ENCODE data around the gene ZNF485.
"Not testable (repeated sequence)": the region's sequence is repeated elsewhere in the genome, so short reads cannot be mapped to it uniquely, and the experiment has no call there.

The ZNF485 gene

DNA sequence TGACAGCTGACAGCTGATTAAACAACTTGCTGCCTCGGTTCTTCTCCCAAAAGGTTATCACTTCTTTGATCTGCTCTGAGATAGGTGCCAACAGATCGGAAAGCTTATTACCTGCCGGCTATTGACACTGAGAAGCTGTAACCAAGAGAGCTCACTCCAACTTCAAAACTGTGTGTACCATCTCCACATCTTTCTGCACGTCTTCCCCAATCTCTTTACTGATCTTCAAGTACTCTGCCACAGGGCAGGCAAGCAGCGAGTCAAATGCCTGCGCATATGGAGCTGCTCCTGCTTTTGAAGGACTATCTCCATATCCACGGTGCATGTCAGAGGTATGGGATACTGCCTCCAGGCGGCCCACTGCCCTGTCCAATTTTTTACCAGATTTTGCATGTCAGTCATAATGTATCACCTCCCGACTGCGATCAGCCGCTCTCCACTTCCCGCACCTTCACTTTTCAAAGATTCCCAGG is 352 bp upstream of the ZNF485 start:
- DNase-seq (ENCODE audit: low read depth) = no peak

DNA sequence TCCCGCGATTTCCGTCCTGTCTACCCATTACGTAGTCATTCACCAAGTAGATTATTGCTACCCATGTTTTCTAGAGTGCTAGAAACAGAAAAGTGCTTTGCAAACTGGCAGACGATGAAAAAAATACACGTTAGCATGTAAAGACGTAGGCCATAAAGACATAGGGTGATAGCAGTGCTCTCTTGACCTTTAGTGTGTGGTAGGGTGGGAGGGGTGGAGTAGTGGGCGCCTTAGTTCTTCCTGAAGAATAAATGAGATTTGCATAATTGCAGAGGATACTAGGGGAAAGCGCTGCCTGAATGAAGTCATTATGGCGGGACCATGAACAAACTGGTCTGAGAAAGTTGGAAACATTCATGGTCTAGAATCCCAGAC is 948 bp downstream of the ZNF485 start:
- no peak for DNase-seq (ENCODE audit: low read depth)

DNA sequence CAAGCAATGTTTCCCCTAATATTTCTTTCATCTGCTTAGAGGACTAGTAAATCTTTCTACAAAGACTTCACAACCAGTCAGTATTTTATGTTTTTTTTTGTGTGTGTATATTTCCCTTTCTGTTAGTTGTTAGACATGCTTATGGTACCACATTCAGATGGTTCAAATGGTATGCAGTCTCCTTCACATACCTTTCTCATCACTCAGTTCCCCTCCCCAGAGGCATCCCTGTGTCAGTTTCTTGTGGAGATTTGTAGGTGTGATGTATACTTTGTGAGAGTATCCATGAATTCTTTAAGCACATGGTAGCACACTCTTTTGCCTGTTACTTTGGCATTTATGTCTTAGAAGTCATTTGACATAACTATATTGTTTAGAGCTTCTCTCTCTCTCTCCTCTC is 4.4 kb downstream of the ZNF485 start:
- peak; percentile 65 for DNase-seq (ENCODE audit: low read depth)

DNA sequence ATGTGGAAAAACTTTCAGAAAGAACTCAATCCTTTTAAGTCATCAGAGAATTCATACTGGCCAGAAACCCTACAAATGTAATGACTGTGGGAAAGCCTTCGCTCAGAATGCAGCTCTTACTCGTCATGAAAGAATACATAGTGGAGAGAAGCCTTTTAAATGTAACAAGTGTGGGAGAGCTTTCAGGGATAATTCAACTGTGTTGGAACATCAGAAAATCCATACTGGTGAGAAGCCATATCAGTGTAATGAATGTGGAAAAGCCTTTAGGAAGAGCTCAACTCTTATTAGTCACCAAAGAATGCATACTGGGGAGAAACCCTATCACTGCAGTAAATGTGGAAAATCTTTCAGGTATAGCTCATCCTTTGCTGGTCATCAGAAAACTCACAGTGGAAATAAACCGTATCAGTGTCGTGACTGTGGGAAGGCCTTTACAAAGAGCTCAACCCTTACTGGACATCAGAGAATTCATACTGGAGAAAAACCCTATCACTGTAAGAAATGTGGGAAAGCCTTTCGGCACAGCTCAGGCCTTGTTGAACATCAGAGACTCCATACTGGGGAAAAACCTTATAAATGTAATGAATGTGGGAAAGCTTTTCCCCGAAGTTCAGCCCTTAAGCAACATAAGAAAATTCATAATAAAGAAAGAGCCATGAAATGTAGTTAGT is 10.6 kb downstream of the ZNF485 start:
- no peak for DNase-seq (ENCODE audit: low read depth)

DNA sequence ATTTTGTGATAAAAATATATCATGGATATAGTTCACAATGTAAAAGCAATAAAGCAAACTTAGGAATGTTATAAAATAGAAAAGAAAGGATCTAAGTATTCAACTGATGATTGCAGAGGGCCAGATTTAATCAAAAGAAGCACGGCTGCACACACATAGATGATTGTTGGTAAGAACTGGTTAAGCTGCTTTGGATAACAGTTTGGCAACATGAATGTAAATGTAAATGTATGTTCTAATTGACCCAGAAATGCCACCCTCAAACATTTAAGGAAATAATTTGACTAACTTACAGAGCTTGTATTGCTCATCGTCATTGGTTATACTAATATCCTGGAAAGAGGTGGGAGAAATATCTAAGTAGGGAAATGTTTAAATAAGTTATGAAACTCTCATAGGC is 13.1 kb downstream of the ZNF485 start:
- DNase-seq (ENCODE audit: low read depth) = no peak

DNA sequence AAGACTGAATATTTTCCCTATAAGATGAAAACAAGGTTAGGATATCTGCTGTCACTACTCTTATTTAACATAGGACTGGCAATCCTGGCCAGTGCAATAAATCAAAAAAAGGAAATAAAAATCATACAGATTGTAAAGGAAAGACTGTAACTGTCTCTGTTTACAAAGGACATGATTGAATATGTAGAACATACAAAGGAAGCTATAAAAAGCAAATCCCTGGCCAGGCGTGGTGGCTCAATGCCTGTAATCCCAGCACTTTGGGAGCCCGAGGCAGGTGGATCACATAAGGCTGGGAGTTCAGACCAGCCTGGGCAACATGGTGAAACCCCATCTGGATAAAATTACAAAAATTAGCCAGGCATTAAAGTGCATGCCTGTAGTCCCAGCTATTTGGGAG is 15.8 kb downstream of the ZNF485 start:
- no peak for DNase-seq (ENCODE audit: low read depth)

DNA sequence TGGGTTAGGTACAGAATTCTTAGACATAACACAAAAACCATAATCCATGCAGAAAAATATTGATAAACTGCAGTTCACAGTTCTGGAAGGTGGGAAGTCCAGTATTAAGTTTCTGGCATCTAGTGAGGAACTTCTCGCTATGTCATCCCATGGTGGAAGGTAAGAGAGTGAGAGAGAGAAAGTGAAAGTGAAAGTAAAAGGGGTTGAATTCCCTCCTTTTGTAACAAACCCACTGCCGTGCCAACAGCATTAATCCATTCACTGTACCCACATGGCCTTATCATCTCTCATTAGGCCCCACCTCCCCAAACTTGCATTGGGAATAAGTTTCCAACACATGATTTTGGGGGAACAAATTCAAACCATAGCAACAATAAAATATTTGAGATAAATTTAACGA is 17.1 kb downstream of the ZNF485 start:
- DNase-seq (ENCODE audit: low read depth) = peak; percentile 32

DNA sequence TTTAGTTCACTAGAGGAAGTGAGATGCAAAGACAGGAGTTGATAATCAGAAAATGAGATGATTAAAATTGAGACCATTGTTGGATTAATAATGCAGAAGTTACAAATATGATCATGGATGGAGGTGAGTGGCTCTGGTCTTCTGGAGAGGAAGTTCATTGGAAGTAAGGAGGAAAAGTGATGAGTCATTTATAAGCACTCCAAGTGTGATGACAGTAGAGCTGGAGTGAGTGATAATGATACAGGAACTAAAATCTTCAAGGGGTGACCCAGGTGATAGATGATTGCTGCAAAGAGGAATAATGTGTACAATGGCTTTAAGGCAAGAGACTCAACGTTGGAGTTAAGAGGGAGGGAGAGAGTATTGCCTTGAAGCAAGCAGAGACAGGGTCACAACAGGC is 21.7 kb downstream of the ZNF485 start:
- no peak for DNase-seq (ENCODE audit: low read depth)

DNA sequence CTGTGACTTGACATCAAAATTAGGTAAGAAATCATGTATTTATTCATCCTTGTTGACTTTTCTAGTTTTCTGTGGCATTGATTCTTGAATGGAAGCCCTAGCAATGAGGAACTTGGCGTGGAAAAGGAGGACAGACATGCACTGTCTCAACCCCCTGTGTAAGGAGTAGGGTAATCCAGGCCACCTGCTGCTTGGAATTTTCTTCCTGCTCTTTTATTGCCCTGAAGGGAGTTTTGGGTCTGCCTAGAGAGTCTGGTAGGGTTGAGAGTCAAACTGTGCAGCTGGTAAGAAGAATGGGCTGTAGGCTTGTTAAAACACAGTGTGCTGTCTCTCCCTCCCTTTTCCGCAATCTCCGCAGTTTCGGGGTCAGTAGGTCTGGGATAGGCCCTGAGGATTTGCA is 22.7 kb downstream of the ZNF485 start:
- no peak for DNase-seq (ENCODE audit: low read depth)

DNA sequence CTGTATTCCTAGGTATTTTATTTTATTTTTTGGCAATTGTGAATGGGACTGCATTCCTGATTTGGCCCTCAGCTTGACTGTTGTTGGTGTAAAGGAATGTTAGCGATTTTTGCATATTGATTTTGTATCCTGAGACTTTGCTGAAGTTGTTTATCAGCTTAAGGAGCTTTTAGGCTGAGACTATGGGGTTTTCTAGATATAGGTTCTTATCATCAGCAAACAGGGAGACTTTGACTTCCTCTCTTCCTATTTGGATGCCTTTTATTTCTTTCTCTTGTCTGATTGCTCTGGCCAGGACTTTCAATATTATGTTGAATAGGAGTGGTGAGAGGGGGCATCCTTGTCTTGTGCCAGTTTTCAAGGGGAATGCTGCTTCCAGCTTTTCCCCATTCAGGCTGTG is 29.6 kb downstream of the ZNF485 start:
- DNase-seq (ENCODE audit: low read depth) = not testable (repeated sequence)

DNA sequence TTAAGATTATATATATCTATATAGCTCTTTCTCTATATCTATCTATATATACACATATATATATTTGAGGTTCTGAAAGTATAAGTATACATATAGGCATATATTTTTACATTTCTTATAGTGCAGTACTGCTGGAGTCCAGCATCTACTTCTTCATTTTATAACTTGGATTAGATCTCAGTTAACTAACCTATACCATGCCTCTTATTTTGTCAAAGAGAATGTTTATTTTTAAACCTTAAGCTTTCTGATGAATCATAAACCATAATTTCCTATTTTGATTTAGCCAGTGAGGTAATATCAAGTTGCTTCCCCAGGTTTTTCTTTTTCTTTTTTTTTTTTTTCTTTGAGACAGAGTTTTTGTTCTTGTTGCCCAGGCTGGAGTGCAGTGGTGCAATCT is 34.4 kb downstream of the ZNF485 start:
- DNase-seq (ENCODE audit: low read depth) = peak; percentile 53

DNA sequence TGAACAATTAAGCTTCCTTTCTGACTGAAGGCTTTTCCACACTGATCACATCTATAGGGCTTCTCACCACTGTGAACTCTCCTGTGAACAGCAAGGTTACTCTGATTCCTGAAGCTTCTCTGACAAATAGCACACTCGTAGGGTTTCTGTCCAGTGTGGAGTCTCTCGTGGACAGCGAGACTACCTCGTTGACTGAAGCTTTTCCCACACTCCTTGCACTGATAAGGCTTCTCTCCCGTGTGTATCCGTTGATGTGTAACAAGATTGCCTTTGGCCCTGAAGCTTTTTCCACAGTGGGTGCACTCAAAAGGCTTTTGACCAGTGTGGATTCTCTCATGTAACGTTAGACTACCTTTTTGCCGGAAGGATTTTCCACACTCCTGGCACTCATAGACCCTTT is 38.0 kb downstream of the ZNF485 start:
- peak; percentile 31 for DNase-seq (ENCODE audit: low read depth)

DNA sequence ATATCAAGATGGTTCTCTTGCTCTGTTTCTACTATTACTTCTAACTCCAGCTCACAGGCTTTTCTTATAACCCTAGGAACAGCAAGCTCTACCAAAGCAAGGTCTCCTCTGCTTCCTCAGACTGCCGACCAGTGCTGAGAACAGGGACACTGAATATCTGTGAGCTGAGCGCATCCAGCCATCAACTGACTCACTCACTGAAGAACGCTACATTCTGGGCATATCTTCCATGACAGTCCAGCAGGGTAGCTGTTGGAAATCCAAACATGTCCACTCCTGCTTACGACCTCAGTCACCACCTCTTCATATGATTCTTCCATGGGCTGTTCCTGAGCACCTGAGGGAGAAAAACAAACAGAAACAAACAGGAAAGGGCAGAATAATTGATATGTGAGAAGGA is 39.6 kb downstream of the ZNF485 start:
- DNase-seq (ENCODE audit: low read depth) = no peak

DNA sequence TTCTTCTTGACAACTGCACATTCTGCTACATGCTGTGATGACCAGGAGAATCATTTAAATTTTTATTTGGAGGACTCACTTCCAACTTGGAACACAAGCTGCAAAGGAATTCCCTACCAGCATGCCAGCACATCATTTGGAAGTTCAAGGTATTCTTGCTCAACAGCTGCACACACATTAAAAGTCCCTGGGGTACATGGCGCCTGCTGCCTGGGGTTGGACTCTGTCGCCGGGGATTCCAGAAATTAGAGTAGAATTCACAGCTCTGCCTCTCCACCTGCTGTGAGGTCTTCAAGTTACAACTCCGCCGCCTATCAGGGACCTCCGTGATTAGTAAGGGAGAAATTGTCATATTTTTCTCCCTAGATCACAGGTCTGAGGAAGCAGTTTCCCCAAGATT is 41.3 kb downstream of the ZNF485 start:
- DNase-seq (ENCODE audit: low read depth) = no peak

DNA sequence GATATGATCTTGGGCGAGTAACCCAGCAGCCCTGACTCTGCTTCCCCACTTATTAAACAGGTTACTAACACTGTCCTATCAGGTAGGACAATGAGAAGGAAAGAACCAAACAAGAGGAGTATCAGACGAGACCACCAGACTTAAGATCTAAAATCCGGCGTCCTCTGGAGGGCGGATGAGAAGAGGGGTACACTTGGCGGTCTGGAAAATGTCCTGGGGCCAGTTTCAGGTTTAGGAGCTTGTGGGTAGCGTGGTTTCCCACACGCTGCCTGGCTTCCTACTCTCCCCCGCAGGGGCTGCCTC is 41.8 kb downstream of the ZNF485 start:
- DNase-seq (ENCODE audit: low read depth) = no peak

DNA sequence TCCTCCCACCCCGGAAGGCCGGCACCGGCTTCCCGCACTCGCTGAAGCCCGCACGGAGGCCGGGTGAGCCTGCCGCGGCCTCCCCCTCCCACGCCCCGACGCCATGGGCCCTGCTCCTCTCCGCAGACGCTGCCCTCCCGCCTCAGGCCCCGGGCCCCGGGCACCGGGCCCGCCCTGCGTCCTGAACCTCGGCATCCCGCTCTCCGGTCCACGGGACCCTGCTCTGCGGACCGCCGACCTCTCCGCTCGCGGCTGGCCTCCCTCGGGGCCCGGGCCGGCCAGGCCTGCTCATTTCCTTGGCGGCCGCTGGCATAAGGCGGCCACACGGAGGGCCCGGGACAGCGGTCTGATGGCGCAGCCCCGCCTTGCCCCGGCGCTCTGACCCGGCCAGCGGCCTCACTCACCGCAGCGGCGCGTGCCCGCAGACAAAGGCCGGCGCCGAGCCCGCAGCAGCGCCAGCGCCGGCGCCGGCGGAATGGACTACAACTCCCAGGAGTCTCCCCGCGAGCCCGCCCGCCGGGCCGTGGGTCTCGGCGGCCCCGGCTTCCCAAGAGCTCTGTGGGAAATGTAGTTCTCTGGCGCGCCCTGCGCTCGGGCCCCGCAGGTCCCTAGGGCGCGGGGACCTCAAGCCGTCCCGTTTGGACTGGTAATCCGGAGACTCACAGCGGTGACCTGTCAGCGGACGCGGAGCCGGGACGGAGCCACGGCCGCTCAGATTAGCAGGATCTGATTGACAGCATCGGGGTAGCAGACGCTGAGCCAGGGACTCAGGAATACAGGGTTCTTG is 42.4 kb downstream of the ZNF485 start, which contains the start of gene ZNF32:
Gene ZNF32 (minus strand): TSS at position 484 of the 787 bp plus-strand sequence. CDS start 2,748 bp downstream, outside the sequence.
- peak; percentile 88 for DNase-seq (ENCODE audit: low read depth)

DNA sequence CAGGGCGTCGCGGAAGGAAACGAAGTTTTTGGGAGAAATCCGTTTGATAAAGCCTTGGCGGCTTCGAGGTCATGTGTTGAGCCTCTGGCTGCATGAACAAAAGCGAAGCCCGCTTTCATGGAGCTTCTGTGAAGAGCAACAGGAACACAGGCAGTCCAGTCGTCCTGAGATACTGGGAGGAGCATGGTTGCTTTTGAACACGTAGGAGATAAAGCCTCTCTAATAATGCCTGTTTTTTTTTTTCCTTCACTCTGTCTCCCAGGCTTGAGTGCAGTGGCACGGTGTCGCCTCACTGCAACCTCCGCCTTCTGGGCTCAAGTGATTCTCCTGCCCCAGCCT is 42.9 kb downstream of the ZNF485 start:
- peak; percentile 46 for DNase-seq (ENCODE audit: low read depth)

DNA sequence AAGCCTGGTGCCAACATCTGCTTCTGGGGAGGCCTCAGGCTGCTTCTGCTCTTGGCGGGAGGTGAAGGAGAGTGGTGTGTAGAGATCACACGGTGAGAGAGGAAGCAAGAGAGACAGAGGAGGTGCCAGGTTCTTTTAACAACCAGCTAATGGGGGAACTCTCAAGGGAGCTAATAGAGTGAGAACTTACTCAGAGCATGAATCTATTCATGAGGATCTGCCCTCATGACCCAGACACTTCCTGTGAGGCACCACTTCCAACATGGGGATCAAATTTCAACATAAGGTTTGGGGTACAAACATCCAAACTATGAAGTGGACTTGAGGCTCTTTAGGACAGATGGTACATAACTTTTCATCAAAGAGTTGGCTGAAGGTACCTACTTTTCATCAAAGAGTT is 47.5 kb downstream of the ZNF485 start:
- DNase-seq (ENCODE audit: low read depth) = peak; percentile 66

DNA sequence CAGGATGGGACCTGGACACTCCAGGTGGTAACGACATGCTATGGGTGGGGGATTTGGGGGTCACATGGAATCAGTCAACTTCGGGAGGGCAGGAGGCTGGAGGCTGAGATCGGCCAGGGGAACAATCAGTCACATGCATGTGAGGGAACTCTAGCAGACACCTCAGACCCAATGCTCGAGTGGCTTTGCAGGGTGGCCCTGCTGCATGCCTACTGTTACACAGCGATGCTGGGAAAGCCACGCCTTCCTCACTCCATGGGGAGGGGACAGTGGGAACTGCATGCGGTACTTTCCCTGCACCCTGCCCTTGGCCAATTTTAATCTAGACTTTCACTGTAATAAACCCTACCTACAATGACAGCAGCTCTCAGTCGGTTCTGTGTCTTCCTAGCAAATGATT is 49.1 kb downstream of the ZNF485 start:
- no peak for DNase-seq (ENCODE audit: low read depth)

DNA sequence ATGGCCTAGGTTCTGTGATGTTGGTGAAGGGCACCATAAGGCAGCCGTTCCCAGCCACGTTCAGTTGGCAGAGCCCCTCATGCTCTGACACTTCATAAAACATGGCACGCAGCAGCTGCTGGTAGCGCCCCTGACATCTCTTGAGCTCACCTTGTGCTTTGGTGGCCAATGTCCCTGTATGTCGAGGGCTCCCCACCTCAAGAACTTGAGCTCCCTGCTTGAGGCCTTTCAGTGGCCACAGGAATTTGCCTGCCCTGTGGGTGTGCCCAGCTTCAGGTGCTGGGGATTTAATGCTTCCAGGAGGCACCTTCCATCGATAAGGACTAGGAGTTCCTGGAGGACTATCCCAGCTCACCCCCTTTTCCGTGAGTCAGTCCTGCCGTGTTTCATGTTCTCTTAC is 52.0 kb downstream of the ZNF485 start:
- DNase-seq (ENCODE audit: low read depth) = no peak

DNA sequence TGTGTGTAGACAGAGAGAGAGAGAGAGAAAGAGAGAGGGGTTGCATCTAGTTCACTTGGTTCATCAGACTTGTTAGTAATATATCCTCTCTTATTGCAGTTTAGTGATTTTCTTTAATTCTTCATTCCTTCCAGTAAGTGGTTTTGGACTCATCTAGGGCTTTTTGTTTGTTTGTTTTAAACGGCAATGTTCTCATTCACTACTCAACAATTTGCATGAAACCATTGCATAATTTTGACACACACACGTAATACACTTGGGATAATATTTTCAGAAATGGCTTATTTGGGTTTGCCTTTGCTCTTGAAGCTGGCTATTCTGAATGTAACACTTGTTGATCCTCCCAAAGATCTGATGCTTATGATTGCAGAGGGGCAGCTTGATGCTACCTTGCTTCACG is 58.8 kb downstream of the ZNF485 start:
- DNase-seq (ENCODE audit: low read depth) = peak; percentile 18

DNA sequence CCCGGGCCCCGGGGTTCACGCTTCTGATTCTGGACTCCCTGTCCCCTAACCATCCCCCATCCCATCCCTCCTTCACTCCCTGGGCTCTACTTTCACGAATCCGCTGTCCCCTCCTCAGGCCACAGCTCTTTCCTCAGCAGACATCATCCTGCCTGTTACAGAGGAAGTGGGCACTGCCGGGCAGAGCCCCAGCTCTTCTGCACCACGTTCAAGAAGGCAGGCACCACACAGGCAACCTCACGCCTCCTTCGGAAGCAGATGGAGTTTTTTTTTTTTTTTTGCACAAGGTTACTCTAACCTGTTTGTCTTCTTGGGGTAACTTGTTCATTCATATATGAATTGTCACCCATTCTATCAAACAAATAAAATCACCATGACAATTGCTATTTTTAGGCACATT is 60.3 kb downstream of the ZNF485 start:
- no peak for DNase-seq (ENCODE audit: low read depth)

DNA sequence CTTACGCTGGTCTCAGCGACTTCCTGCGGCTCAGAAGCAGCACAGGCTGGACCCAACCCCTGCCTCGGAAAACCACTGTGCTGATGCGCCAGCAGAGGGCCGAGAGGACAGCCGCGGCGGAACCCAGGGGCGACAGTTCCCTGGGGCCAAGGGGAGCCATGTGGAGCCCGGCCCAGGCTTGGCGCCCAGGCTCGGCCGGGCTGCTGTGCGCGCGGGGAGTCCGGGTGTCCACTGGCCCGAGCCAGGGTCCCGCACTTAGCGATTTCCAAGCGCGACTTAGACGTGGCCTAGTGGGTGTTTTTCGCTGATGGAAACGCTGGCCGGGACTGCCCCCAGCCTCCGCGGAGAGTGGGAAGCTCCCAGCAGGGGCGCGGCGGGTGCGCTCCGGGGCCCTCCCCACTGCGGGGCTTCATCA is 61.1 kb downstream of the ZNF485 start:
- DNase-seq (ENCODE audit: low read depth) = peak; percentile 31
